Neutrophil (primary cell): ENCODE measurements around the gene GRID2IP.

Experiments used
- H3K27ac ChIP-seq: fragments of 200-600 bp; sonication (generic); 2 replicates; pipeline ENCODE4 v1.5.1; 2016; ENCODE audit warnings: mild to moderate bottlenecking, moderate library complexity
- H3K27me3 ChIP-seq: fragments of 200-600 bp; sonication (generic); 2 replicates; pipeline ENCODE4 v1.6.0; 2016; ENCODE audit warnings: mild to moderate bottlenecking
- H3K36me3 ChIP-seq: fragments of 200-600 bp; sonication (generic); 2 replicates; pipeline ENCODE4 v1.5.1; 2017
- H3K4me1 ChIP-seq, 2 experiments: fragments of 200-600 bp in 1 of 2; sonication (generic) in 1 of 2; 1 replicate in 1 of 2; 2 replicates in 1 of 2; pipeline versions ENCODE4 v1.5.1 to v1.6.1; 2013 to 2016; ENCODE audit warnings: low read depth in 1 of 2, low read length in 1 of 2, mild to moderate bottlenecking in 1 of 2, moderate library complexity in 1 of 2; ENCODE audit not compliant: control insufficient read depth in 1 of 2, insufficient read depth in 1 of 2
- H3K4me3 ChIP-seq, 2 experiments: fragments of 200-600 bp in 1 of 2; sonication (generic) in 1 of 2; 1 replicate in 1 of 2; 2 replicates in 1 of 2; pipeline ENCODE4 v1.5.1; 2013 to 2016; ENCODE audit warnings: low read depth in 1 of 2, low read length in 1 of 2, mild to moderate bottlenecking in 1 of 2, moderate library complexity in 1 of 2
- H3K9me3 ChIP-seq: fragments of 200-600 bp; sonication (generic); 2 replicates; pipeline ENCODE4 v1.5.1; 2016
- CTCF ChIP-seq: fragments of 200-600 bp; sonication (generic); IDR thresholded peaks from 2 replicates; pipeline ENCODE4 v1.5.1; 2016; ENCODE audit warnings: antibody characterized with exemption

The GRID2IP gene

GRCh38 chr7:6530626-6531491, 20.4 kb downstream of the GRID2IP start:
- peaks cover 100% of the 10 kb centered on the region for H3K27me3 ChIP-seq
- H3K36me3 ChIP-seq = no peaks in the 10 kb centered on the region
- peak overlapping the region; percentile 12 to 49 for H3K4me3 ChIP-seq
- peaks cover 10 to 14% of the 10 kb centered on the region in 2 experiments for H3K4me1 ChIP-seq
- H3K9me3 ChIP-seq = no peaks in the 10 kb centered on the region
- H3K27ac ChIP-seq = no peak overlapping the region
- no peak for TF ChIP-seq CTCF

GRCh38 chr7:6529643-6530042, 21.6 kb downstream of the GRID2IP start:
- H3K4me1 ChIP-seq = peaks cover 10 to 14% of the 10 kb centered on the region in 2 experiments
- H3K27me3 ChIP-seq = peaks cover 100% of the 10 kb centered on the region
- TF ChIP-seq CTCF = no peak

GRCh38 chr7:6528401-6529130, 22.7 kb downstream of the GRID2IP start:
- Histone ChIP-seq H3K4me3 (no peak overlapping the region), H3K27ac (no peak overlapping the region), H3K4me1 (peaks cover 10 to 14% of the 10 kb centered on the region in 2 experiments), H3K36me3 (no peaks in the 10 kb centered on the region), H3K9me3 (no peaks in the 10 kb centered on the region), H3K27me3 (peaks cover 97% of the 10 kb centered on the region)
- no peak for TF ChIP-seq CTCF

More at GRCh38 chr7:6529643-6530042, 21.6 kb downstream of the GRID2IP start:
- Histone ChIP-seq H3K36me3 (no peaks in the 10 kb centered on the region), H3K4me3 (no peak overlapping the region), H3K9me3 (no peaks in the 10 kb centered on the region), H3K27ac (no peak overlapping the region)

GRCh38 chr7:6526997-6527378, 24.3 kb downstream of the GRID2IP start:
- no peaks in the 10 kb centered on the region for H3K9me3 ChIP-seq
- H3K27me3 ChIP-seq = peaks cover 81% of the 10 kb centered on the region
- H3K36me3 ChIP-seq = no peaks in the 10 kb centered on the region
- H3K4me1 ChIP-seq = peaks cover 10 to 14% of the 10 kb centered on the region in 2 experiments
- TF ChIP-seq CTCF = no peak
- no peak overlapping the region for H3K27ac ChIP-seq
- H3K4me3 ChIP-seq = peak overlapping the region in 1 of 2 experiments; percentile 48

- H3K27me3 ChIP-seq = peaks cover 15% of the 10 kb centered on the region
- peaks cover 5% of the 10 kb centered on the region in 2 experiments for H3K4me1 ChIP-seq
- H3K36me3 ChIP-seq = no peaks in the 10 kb centered on the region
- no peak overlapping the region for H3K4me3 ChIP-seq
- H3K27ac ChIP-seq = no peak overlapping the region
- H3K9me3 ChIP-seq = no peaks in the 10 kb centered on the region
- no peak for TF ChIP-seq CTCF
Observed at GRCh38 chr7:6520163-6520981, 30.9 kb downstream of the GRID2IP start.
